K562 (cell line): Measurements from ENCODE around the gene MAP3K20. TPM values are rescaled to one million over a fixed set of nuclear protein-coding genes. Genes with fewer than 3 reads are reported as not detected.

ENCODE experiments used
- ATAC-seq: fragments of 200-7000 bp; cut with Tn5 transposase; 3 replicates; pipeline ENCODE4 v1.9.1; 2020; ENCODE audit warnings: moderate library complexity
- BruUV-seq: library from RNA; stranded (reverse); fragments of 400-500 nt; replicated peaks from 2 replicates; lab custom pipeline; 2021; lab: Mats Ljungman, UMichigan
- CTCF ChIA-PET: fragments of 300-600 bp; formaldehyde crosslinking; extraction: SDS; loops from one replicate; lab custom pipeline; 2021; ENCODE audit warnings: low intra/inter-chr PET ratio; lab: Yijun Ruan, JAX
- POLR2A ChIA-PET: fragments of 300-600, 350-650 bp; sonication (Branson Sonifier 250); formaldehyde crosslinking; extraction: SDS; loops from one replicate; lab custom pipeline; 2021; ENCODE audit warnings: antibody characterized with exemption, inconsistent platforms; lab: Yijun Ruan, JAX
- DNase-seq, 4 experiments: peaks; one replicate each; pipeline versions ENCODE4 v3.0.0 to v3.0.0-alpha.2; 2011 to 2018; ENCODE audit warnings: low spot score in 3 of 4, mixed read lengths in 3 of 4; ENCODE audit errors: extremely low read depth in 1 of 4
- FAIRE-seq: peaks from 2 replicates; lab custom pipeline; 2011; peaks lifted over from hg19 to GRCh38; lab: Jason Lieb, UNC
- H2AFZ ChIP-seq: 2 replicates; pipeline ENCODE4 v1.6.0; 2011; ENCODE audit warnings: low read depth, low read length, control low read depth, inconsistent platforms
- H3K27ac ChIP-seq: fragments of 200-600 bp; 3 replicates; pipeline ENCODE4 v1.8.0; 2011; ENCODE audit warnings: low read depth, mild to moderate bottlenecking, control low read depth, inconsistent platforms, low read length, moderate library complexity, mixed read lengths; ENCODE audit errors: extremely low read depth
- H3K27me3 ChIP-seq, 2 experiments: fragments of 300-600 bp in 1 of 2; 2 replicates in 1 of 2; 3 replicates in 1 of 2; pipeline versions ENCODE4 v1.6.0 to v1.8.0; 2011; ENCODE audit warnings: inconsistent platforms in 2 of 2, low read length in 2 of 2, mild to moderate bottlenecking in 1 of 2, mixed read lengths in 1 of 2, moderate library complexity in 1 of 2; ENCODE audit not compliant: control insufficient read depth in 2 of 2, insufficient read depth in 2 of 2
- H3K36me3 ChIP-seq: fragments of 300-600 bp; 3 replicates; pipeline ENCODE4 v1.8.0; 2011; ENCODE audit warnings: mild to moderate bottlenecking, low read length, inconsistent platforms; ENCODE audit not compliant: control insufficient read depth, insufficient read depth
- H3K4me1 ChIP-seq, 2 experiments: fragments of 200-600 bp in 1 of 2; replicated peaks in 1 of 2; 2 replicates in 1 of 2; 3 replicates in 1 of 2; pipeline versions ENCODE4 v1.5.1 to v1.8.0; 2011; ENCODE audit warnings: inconsistent platforms in 2 of 2, low read length in 2 of 2, mild to moderate bottlenecking in 1 of 2, mixed read lengths in 1 of 2, moderate library complexity in 1 of 2; ENCODE audit not compliant: control insufficient read depth in 2 of 2, insufficient read depth in 2 of 2
- H3K4me2 ChIP-seq: 2 replicates; pipeline ENCODE4 v1.6.1; 2011; ENCODE audit warnings: low read length, control low read depth, inconsistent platforms, mixed read lengths; ENCODE audit not compliant: insufficient read depth
- H3K4me3 ChIP-seq: fragments of 200-600 bp; sonication (generic), shearing (Covaris generic); 2 replicates; pipeline ENCODE4 v1.5.1; 2016; ENCODE audit warnings: control low read depth, inconsistent platforms
- H3K79me2 ChIP-seq: fragments of 200-600 bp; 3 replicates; pipeline ENCODE4 v1.8.0; 2011; ENCODE audit warnings: low read length, inconsistent platforms; ENCODE audit not compliant: control insufficient read depth, insufficient read depth
- H3K9ac ChIP-seq, 2 experiments: 2 replicates each; pipeline versions ENCODE4 v1.6.0 to v1.6.1; 2011; ENCODE audit warnings: low read depth in 2 of 2, low read length in 2 of 2, control low read depth in 1 of 2, inconsistent platforms in 1 of 2, mild to moderate bottlenecking in 1 of 2, mixed read lengths in 1 of 2; ENCODE audit not compliant: insufficient read depth in 1 of 2
- H3K9me1 ChIP-seq: one replicate; pipeline ENCODE4 v1.6.0; 2011; ENCODE audit warnings: inconsistent platforms, mild to moderate bottlenecking, low read length, moderate library complexity; ENCODE audit not compliant: control insufficient read depth, insufficient read depth
- H3K9me3 ChIP-seq: replicated peaks from 2 replicates; pipeline ENCODE4 v1.5.1; 2011; ENCODE audit warnings: low read depth, low read length, inconsistent platforms; ENCODE audit not compliant: control insufficient read depth, insufficient read depth
- H4K20me1 ChIP-seq: replicated peaks from 2 replicates; pipeline ENCODE4 v1.6.1; 2011; ENCODE audit warnings: low read length, inconsistent platforms, mixed read lengths; ENCODE audit not compliant: control insufficient read depth, insufficient read depth
- BDP1 ChIP-seq: IDR thresholded peaks from 3 replicates; pipeline ENCODE4 v1.6.1; 2011; ENCODE audit not compliant: insufficient read length, insufficient read depth
- CHD1 ChIP-seq: fragments of 200-600 bp; sonication (generic); IDR thresholded peaks from one replicate; pipeline ENCODE4 v1.6.1; 2012; ENCODE audit warnings: mild to moderate bottlenecking, moderate library complexity, low read length, inconsistent platforms
- ETV1 ChIP-seq: fragments of 450-650 bp; conservative IDR thresholded peaks from 2 replicates; pipeline ENCODE4 v1.6.1; 2016; ENCODE audit warnings: missing genetic modification characterization, control low read depth, low read depth, missing compliant biosample characterization
- MECOM ChIP-seq: fragments of 250-450 bp; sonication (Bioruptor Pico); IDR thresholded peaks from 2 replicates; pipeline ENCODE4 v1.8.0; 2022; ENCODE audit warnings: inconsistent platforms
- NFIX ChIP-seq: fragments of 250-450 bp; sonication (Bioruptor Pico); IDR thresholded peaks from 2 replicates; pipeline ENCODE4 v1.4.0; 2020; ENCODE audit warnings: low read depth, mild to moderate bottlenecking, moderate library complexity
- PHF8 ChIP-seq: fragments of 200-600 bp; sonication (generic); IDR thresholded peaks from 2 replicates; pipeline ENCODE4 v1.6.1; 2012; ENCODE audit warnings: mixed run types, mild to moderate bottlenecking, inconsistent platforms, low read length, moderate library complexity, borderline replicate concordance
- TBP ChIP-seq: optimal IDR thresholded peaks from 2 replicates; pipeline ENCODE3; 2011; ENCODE audit warnings: low read depth, low read length, improper control_type of control experiment
- ZBTB17 ChIP-seq: fragments of 450-650 bp; formaldehyde crosslinking; IDR thresholded peaks from 2 replicates; pipeline ENCODE4 v1.4.0; 2020; ENCODE audit warnings: mild to moderate bottlenecking
- ZNF146 ChIP-seq: IDR thresholded peaks from one replicate; pipeline ENCODE4 v1.6.1; 2018; ENCODE audit warnings: missing compliant biosample characterization; ENCODE audit not compliant: unreplicated experiment
- ZNF3 ChIP-seq: fragments of 250-450 bp; sonication (Bioruptor Pico); IDR thresholded peaks from 2 replicates; pipeline ENCODE4 v1.5.0; 2021; ENCODE audit warnings: mild to moderate bottlenecking, moderate library complexity
- ZNF408 ChIP-seq: fragments of 250-450 bp; sonication (Bioruptor Pico); IDR thresholded peaks from 2 replicates; pipeline ENCODE4 v1.4.0; 2020; ENCODE audit warnings: low read depth, mild to moderate bottlenecking, moderate library complexity
- ZNF717 ChIP-seq: fragments of 250-450 bp; sonication (Bioruptor Pico); IDR thresholded peaks from 2 replicates; pipeline ENCODE4 v1.5.0; 2021
- ZNF77 ChIP-seq: fragments of 250-450 bp; sonication (Bioruptor Pico); IDR thresholded peaks from 2 replicates; pipeline ENCODE4 v1.5.0; 2020
- ZZZ3 ChIP-seq: fragments of 450-650 bp; IDR thresholded peaks from 2 replicates; pipeline ENCODE4 v1.6.1; 2016; ENCODE audit warnings: antibody characterized with exemption, mild to moderate bottlenecking, moderate library complexity
- WGBS: fragments of 100-300 bp; shearing (Covaris generic); methylation state at CpG from one replicate; pipeline ENCODE4 v1.1.6; 2016; ENCODE audit warnings: low coverage, mixed read lengths; ENCODE audit not compliant: insufficient coverage; ENCODE audit errors: missing lambda C conversion rate; 5-methylcytosine and 5-hydroxymethylcytosine counted together
- in situ Hi-C: fragments of 300-500 bp; cut with MboI; formaldehyde crosslinking; loops from 4 replicates; pipeline ENCODE4 v1.15.0; 2018; ENCODE audit warnings: inconsistent platforms, mixed read lengths
- intact Hi-C: fragments of 100-400 bp; cut with micrococcal nuclease; formaldehyde crosslinking; loops from 2 replicates; pipeline ENCODE4 v1.14.2; 2022
- polyA plus RNA-seq, 8 experiments: library from polyadenylated mRNA; depleted of rRNA in 4 of 8; stranded (reverse) in 5 of 8; unstranded in 3 of 8; fragments of >200 nt; fragmentation: Nextera tagmentation in 2 of 8; fragmentation: Illumina TruSeq in 1 of 8; extraction: Ambion mirVana in 2 of 8; extraction: Trizol in 1 of 8; gene quantifications; 2 replicates each; pipeline versions ENCODE4 v1.2.1 to v1.2.3, GENCODE V29; 2011 to 2014; ENCODE audit warnings: inconsistent platforms in 1 of 8, missing spikeins in 1 of 8
- total RNA-seq, 7 experiments: library from RNA; depleted of rRNA in 6 of 7; stranded (reverse); fragments of >200 nt in 6 of 7; fragmentation: Illumina TruSeq in 2 of 7; extraction: Trizol in 2 of 7; gene quantifications; 2 replicates each; pipeline versions ENCODE4 v1.2.1 to v1.2.3, GENCODE V29; 2011 to 2021; ENCODE audit warnings: low replicate concordance in 1 of 7
- TF ChIP-seq, protein P1 (sequence below): sonication (generic); formaldehyde crosslinking; IDR thresholded peaks from 2 replicates; pipeline ENCODE4 v1.8.0; 2022; ENCODE audit warnings: mild to moderate bottlenecking, low read depth, missing genetic modification reagents
- TF ChIP-seq, protein P2 (sequence below): fragments of 450-650 bp; formaldehyde crosslinking; IDR thresholded peaks from 2 replicates; pipeline ENCODE4 v1.4.0; 2022; ENCODE audit warnings: missing genetic modification characterization
- TF ChIP-seq, protein P3 (sequence below), 2 experiments: IDR thresholded peaks in 1 of 2; conservative IDR thresholded peaks in 1 of 2; 2 replicates each; pipeline ENCODE4 v1.6.1; 2016; ENCODE audit warnings: low read depth in 2 of 2, mild to moderate bottlenecking in 1 of 2, missing compliant biosample characterization in 1 of 2, missing genetic modification characterization in 1 of 2, moderate library complexity in 1 of 2
- TF ChIP-seq, protein P4 (sequence below): conservative IDR thresholded peaks from 2 replicates; pipeline ENCODE4 v1.6.1; 2011; ENCODE audit warnings: low read depth, mild to moderate bottlenecking, low read length; ENCODE audit not compliant: control insufficient read depth

The MAP3K20 gene
- total and polyA plus RNA-seq, 9 of the 15 experiments (the other 6 are each of a cell fraction or from before 2014, with no cell fraction given): 9.8 to 34.2 (median 27.3) TPM

DNA sequence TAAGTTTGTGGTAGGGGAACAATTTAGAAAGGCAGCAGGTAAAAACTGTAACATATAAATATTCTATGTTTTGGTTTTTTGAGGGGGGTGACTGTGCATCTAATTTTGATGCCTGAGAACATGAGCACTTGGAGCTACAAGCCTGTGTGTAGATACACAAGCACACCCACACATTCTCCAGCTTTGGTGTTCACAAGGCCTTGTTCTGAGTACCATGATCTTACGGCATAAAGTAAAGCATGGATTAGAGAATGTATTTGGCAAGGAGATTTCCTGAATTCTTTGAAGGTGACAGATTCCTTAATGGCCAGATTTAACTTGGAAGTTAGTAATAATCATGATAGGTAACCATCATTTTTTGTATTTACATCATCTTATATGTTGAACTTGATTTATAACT, 42.7 kb downstream of the MAP3K20 start:
- ATAC-seq (no peak), DNase-seq (no peak), FAIRE-seq (no peak)
- Histone ChIP-seq H3K27ac (no peak overlapping the region), H3K27me3 (no peaks in the 10 kb centered on the region), H3K4me3 (no peak overlapping the region), H4K20me1 (no peaks in the 10 kb centered on the region), H3K36me3 (no peaks in the 10 kb centered on the region; the same call in 2 of the 3 replicates), H3K9ac (no peak overlapping the region), H2AFZ (no peak overlapping the region), H3K4me2 (no peak overlapping the region), H3K9me1 (peaks cover 5% of the 10 kb centered on the region), H3K79me2 (peaks cover 44% of the 10 kb centered on the region), H3K9me3 (no peaks in the 10 kb centered on the region), H3K4me1 (no peaks in the 10 kb centered on the region)
- in situ Hi-C loops (no loop called here), intact Hi-C loops (no loop called here)
- CTCF ChIA-PET: no interaction called here
- 100% methylated on average over 1 of the region's 1 CpG for WGBS
- no TSS peak for BruUV-seq
- POLR2A ChIA-PET: interaction anchor here (0.7 kb wide), 1 partner anchor 26 kb away, joined by 3 read pairs; no protein-coding TSS in a partner anchor
- no peak for TF ChIP-seq NFIX (CRISPR knock-in tag)
- TF ChIP-seq ZZZ3: no peak
- no peak for TF ChIP-seq ZNF408
- no peak for TF ChIP-seq ZNF717 (CRISPR knock-in tag)
- TF ChIP-seq, protein P1, sequence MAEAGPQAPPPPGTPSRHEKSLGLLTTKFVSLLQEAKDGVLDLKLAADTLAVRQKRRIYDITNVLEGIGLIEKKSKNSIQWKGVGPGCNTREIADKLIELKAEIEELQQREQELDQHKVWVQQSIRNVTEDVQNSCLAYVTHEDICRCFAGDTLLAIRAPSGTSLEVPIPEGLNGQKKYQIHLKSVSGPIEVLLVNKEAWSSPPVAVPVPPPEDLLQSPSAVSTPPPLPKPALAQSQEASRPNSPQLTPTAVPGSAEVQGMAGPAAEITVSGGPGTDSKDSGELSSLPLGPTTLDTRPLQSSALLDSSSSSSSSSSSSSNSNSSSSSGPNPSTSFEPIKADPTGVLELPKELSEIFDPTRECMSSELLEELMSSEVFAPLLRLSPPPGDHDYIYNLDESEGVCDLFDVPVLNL: no peak
- no peak for TF ChIP-seq BDP1
- no peak for TF ChIP-seq ETV1 (tag)
- no peak for TF ChIP-seq ZNF3 (CRISPR knock-in tag)
- TF ChIP-seq, protein P2, sequence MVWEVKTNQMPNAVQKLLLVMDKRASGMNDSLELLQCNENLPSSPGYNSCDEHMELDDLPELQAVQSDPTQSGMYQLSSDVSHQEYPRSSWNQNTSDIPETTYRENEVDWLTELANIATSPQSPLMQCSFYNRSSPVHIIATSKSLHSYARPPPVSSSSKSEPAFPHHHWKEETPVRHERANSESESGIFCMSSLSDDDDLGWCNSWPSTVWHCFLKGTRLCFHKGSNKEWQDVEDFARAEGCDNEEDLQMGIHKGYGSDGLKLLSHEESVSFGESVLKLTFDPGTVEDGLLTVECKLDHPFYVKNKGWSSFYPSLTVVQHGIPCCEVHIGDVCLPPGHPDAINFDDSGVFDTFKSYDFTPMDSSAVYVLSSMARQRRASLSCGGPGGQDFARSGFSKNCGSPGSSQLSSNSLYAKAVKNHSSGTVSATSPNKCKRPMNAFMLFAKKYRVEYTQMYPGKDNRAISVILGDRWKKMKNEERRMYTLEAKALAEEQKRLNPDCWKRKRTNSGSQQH: no peak
- TF ChIP-seq, protein P3, sequence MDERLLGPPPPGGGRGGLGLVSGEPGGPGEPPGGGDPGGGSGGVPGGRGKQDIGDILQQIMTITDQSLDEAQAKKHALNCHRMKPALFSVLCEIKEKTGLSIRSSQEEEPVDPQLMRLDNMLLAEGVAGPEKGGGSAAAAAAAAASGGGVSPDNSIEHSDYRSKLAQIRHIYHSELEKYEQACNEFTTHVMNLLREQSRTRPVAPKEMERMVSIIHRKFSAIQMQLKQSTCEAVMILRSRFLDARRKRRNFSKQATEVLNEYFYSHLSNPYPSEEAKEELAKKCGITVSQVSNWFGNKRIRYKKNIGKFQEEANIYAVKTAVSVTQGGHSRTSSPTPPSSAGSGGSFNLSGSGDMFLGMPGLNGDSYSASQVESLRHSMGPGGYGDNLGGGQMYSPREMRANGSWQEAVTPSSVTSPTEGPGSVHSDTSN (CRISPR knock-in tag; IDR thresholded peaks at IDR 0.05; ENCODE audit: low read depth): no peak
- TF ChIP-seq, protein P3 (tag; conservative IDR thresholded peaks at IDR 0.05; ENCODE audit: low read depth): no peak
- no peak for TF ChIP-seq CHD1
- TF ChIP-seq ZBTB17: no peak
- TF ChIP-seq, protein P4, sequence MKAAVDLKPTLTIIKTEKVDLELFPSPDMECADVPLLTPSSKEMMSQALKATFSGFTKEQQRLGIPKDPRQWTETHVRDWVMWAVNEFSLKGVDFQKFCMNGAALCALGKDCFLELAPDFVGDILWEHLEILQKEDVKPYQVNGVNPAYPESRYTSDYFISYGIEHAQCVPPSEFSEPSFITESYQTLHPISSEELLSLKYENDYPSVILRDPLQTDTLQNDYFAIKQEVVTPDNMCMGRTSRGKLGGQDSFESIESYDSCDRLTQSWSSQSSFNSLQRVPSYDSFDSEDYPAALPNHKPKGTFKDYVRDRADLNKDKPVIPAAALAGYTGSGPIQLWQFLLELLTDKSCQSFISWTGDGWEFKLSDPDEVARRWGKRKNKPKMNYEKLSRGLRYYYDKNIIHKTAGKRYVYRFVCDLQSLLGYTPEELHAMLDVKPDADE: no peak
- TF ChIP-seq MECOM: no peak
- no peak for TF ChIP-seq ZNF146 (CRISPR knock-in tag)
- TF ChIP-seq ZNF77: no peak
- no peak for TF ChIP-seq PHF8
- TF ChIP-seq TBP: no peak
